GM12892 (cell line): ENCODE data around the gene PPP6R2.

Source experiments
- POLR2A ChIP-seq: IDR thresholded peaks from 2 replicates; pipeline ENCODE4 v1.6.1; 2011; ENCODE audit warnings: low read depth, low read length, control low read depth
- POLR2AphosphoS5 ChIP-seq: IDR thresholded peaks from 2 replicates; pipeline ENCODE4 v1.6.1; 2011; ENCODE audit warnings: low read depth, low read length, control low read depth

DNA sequence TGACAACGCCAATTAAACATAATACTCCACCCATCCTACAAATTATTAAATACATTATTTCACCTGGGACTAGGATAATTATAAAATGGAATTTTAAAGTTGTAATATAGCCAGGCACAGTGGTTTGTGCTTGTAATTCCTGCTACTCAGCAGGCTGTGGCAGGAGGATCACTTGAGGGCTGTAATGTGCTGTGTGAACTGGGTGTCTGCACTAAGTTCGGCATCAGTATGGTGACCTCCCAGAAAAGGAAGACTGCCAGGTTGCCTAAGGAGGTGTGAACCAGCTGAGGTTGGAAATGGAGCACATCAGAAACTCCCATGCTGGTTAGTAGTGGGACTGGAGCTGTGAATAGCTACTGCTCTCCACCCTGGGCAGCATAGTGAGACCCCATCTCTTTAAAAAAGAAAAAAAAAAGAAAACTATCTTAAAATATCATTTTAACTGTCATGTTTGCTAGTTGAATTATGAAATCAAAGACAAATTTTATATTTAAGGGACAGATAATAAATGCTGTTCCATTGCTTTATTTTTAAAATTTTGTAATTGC, 28.0 kb downstream of the PPP6R2 start:
- no peak for TF ChIP-seq POLR2A
- no peak for TF ChIP-seq POLR2AphosphoS5
